Endometrial microvascular endothelial cells (primary cell): ENCODE measurements around the gene SETD7. TPM values are rescaled to one million over a fixed set of nuclear protein-coding genes. Genes with fewer than 3 reads are reported as not detected.
"Not testable (repeated sequence)": the region's sequence is repeated elsewhere in the genome, so short reads cannot be mapped to it uniquely, and the experiment has no call there.

Experiments used
- in situ Hi-C: cut with HindIII; loops from 2 replicates; pipeline ENCODE4 v1.10.0; 2017; ENCODE audit warnings: low sequenced_read_pairs, low pct_unique_long_range_greater_than_20kb; ENCODE audit errors: inconsistent ontology term
- total RNA-seq: library from RNA; depleted of rRNA; stranded (reverse); fragments of >200 nt; gene quantifications from one replicate; pipeline ENCODE4 v1.2.3, GENCODE V29; 2015; ENCODE audit errors: inconsistent ontology term

SETD7 gene
- total RNA-seq, 1 donor from 2014 or later = 53.8 TPM

DNA sequence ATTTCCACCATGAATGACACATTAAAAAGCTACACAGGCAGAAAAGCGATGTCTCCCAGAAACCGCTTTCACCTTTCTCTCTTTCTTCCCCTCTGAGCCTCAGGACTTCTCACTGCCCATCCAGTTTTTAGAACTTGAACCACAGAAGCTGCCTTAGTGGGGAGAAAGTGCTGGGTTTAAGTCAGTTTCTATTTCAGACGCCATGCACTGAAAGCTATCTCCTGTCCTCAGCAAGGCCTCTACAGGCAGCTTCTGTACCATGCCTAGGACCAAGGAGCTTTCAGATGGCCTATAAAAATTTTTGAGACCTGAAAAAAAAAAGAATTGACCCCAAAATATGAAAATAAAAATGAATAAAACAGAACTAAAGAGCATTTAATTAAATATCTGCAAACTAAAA is 67.6 kb downstream of the SETD7 start:
- in situ Hi-C loops = no loop called here

- in situ Hi-C loops = no loop called here
Measured at GRCh38 chr4:139484783-139485311, 71.2 kb downstream of the SETD7 start.

GRCh38 chr4:139483000-139483399 is 73.0 kb downstream of the SETD7 start:
- in situ Hi-C loops = no loop called here

DNA sequence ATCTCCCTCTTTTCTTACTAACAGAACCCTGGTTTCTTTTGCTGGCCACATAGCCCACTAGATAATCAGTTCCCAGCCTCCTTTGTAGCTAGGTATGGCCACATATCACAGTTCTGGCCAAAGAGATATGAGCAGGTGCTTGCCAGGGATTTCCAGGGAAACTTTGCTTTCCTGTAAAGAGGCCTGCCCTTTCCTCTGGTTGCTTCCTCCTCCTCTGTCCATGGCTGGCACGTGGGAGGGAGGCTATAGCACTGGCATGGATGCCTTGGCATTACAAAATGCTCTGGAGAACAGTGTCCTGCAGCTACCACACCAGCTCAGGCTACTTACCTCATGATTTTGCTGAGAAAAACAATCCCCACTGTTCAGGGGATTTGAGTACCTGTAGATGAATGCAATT is 74.6 kb downstream of the SETD7 start:
- in situ Hi-C loops = no loop called here

GRCh38 chr4:139476363-139476762 is 79.7 kb downstream of the SETD7 start:
- in situ Hi-C loops = no loop called here

GRCh38 chr4:139472852-139473251 is 83.2 kb downstream of the SETD7 start:
- in situ Hi-C loops = no loop called here

DNA sequence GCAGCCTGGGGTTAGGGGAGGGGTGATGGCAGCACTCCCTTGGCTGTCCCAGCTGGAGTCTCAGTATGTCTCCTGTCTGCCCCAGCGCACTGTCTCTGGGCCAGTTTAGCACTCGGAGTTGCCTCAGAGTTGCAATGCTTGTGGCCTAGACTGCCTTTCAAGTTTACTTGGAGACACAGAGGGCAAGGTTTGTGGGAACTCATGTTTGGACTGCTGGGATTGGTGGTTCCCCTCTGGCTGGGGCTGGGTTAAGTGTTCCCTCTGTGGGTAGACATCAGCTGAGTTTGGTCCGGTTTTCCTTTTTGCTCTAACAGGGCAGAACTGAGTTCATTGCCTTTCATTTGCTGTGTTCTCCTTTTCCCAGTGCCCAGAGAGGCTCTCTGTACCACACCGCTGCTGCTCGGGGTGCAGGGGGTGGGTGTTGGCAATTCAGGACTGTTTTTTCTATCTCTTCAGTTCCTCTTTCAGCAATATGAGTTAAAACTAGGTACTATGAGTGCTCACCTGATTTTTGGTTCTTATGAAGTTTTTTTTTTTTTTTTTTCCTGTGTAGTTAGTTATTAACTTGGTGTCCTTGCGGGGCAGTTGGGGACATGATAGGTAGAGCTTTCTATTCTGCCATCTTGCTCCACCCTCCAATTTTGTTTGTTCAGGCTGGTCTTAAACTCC is 84.9 kb downstream of the SETD7 start:
- in situ Hi-C loops = no loop called here

GRCh38 chr4:139470295-139470694 is 85.7 kb downstream of the SETD7 start:
- in situ Hi-C loops = no loop called here

DNA sequence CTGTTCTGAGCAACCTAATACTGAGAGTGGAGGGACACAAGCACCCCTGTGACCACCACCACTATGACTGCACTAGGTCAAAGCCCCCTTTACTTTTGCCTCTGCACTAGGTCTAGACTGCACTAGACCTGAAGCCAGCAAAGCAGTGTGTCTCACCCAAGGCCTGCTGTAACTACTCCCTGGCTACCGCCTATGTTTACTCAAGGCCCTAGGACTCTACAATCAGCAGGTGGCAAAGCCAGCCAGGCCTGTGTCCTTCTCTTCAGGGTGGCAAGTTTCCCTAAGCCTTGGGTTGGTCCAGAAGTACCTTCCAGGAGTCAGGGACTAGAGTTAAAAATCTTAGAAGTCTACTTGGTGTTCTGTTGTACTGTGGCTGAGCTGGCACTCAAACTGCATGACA is 86.2 kb downstream of the SETD7 start:
- in situ Hi-C loops = no loop called here

GRCh38 chr4:139469216-139469615 is 86.8 kb downstream of the SETD7 start:
- in situ Hi-C loops = no loop called here

GRCh38 chr4:139468756-139469155 is 87.3 kb downstream of the SETD7 start:
- in situ Hi-C loops = not testable (repeated sequence)

DNA sequence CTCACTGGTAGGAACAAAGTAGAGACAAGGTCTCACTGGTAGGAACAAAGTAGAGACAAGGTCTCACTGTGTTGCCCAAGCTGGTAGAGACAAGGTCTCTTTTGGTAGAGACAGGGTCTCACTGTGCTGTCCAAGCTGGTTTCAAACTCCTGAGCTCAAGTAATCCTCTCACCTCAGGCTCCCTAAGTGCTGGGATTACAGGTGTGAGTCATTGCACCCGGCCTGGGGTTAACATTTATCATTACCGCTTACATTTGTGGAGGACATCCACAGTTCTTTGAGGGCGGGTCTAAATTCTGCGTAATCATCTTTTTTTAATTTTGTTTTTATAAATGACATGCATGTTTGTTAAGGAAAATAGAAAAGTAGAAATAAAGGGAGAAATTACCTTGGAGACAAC is 90.1 kb downstream of the SETD7 start:
- in situ Hi-C loops = no loop called here

DNA sequence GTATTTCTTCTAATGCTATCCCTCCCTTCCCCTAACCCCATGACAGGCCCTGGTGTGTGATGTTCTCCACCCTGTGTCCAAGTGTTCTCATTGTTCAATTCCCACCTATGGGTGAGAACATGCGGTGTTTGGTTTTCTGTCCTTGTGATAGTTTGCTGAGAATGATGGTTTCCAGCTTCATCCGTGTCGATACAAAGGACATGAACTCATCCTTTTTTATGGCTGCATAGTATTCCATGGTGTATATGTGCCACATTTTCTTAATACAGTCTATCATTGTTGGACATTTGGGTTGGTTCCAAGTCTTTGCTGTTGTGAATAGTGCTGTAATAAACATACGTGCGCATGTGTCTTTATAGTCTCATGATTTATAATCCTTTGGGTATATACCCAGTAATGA is 91.5 kb downstream of the SETD7 start:
- in situ Hi-C loops = not testable (repeated sequence)

DNA sequence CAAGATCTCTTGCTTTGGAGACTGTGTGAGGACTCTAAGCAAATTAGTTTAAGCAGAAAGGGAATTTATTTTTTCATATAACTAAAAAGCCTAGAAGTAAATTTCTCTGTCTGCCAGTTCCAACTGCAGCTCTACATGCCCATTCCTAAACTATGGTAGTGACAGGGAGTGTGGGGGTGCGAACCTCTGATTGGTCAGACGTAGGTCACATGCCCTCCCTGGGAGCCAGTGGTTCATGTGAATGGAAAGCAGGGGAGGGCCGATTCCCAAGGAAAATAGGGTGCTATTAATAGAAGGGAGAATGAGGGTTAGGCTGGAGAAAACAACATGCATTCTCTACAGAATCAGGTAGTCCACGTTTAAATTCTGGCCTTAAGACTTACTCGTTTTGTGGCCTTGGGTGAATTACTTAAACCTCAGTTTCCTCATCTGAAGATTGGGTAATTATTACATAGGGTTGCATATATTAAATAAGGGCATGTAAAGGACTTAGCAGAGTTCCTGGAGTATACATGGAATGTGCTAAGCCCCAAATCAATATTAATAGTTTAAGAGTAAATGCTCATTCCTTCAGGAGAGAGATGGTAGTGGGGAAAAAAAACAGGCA is 94.9 kb downstream of the SETD7 start:
- in situ Hi-C loops = no loop called here

GRCh38 chr4:139460565-139460964 is 95.5 kb downstream of the SETD7 start:
- in situ Hi-C loops = no loop called here

- in situ Hi-C loops = no loop called here
Measured at GRCh38 chr4:139458999-139459398, 97.0 kb downstream of the SETD7 start.

GRCh38 chr4:139458543-139458942 is 97.5 kb downstream of the SETD7 start:
- in situ Hi-C loops = no loop called here

DNA sequence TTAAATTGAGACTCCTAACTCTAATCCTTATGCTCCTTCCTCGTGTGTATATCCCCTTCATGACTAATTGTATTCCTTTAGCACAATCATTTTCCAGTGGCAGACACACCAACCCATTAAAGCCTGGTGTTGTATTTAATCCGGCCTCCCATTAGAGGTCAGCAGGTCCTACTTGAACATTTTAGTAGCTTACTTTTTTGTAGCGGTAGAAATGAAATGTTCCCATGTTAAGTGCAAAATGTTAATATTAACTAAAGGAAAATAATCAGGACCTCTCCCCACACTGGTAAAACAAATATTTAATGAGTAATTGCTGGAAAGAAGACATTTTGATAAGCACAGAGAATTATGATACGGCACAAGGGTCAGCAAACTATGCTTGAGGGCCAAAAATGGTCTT is 98.7 kb downstream of the SETD7 start:
- in situ Hi-C loops = no loop called here

- in situ Hi-C loops = no loop called here
Measured at GRCh38 chr4:139455126-139455538, 100.9 kb downstream of the SETD7 start.
